GM10248 (cell line): ENCODE results near the gene EXD1.
"Not testable (repeated sequence)": the region's sequence is repeated elsewhere in the genome, so short reads cannot be mapped to it uniquely, and the experiment has no call there.

ENCODE experiments used
- CTCF ChIA-PET: fragments of 300-600 bp; sonication (Branson Sonifier 250); formaldehyde crosslinking; extraction: SDS; loops from one replicate; lab custom pipeline; 2021; ENCODE audit warnings: antibody characterized with exemption; lab: Yijun Ruan, JAX
- POLR2A ChIA-PET: fragments of 350-650 bp; sonication (Branson Sonifier 250); formaldehyde crosslinking; extraction: SDS; loops from one replicate; lab custom pipeline; 2020; ENCODE audit warnings: antibody characterized with exemption; lab: Yijun Ruan, JAX
- DNase-seq: peaks from one replicate; pipeline ENCODE4 v3.0.0; 2012; ENCODE audit errors: extremely low spot score
- CTCF ChIP-seq: IDR thresholded peaks from 2 replicates; pipeline ENCODE4 v1.5.1; 2012; ENCODE audit warnings: mild to moderate bottlenecking, low read depth; ENCODE audit errors: extremely low read depth, missing control alignments, control extremely low read depth

Gene EXD1

DNA sequence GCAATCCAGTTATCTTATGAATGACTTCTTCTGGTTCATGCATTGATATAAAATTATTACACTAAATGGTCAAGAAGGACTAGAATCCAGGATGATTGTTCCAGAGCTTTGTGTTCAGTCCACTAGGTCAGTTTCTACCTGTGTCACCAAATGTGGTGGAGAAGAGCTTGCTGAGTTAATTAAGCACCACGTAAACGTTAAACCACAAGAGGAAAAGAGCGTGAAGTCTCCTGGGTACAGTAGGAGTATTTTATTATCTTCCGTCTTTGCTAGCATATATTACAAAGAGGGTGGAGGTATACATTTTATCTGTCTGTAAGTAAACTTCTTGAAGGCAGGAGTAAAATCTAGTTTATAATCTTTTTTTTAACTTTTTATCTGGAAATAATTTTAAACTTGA, 24.0 kb upstream of the EXD1 start:
- TF ChIP-seq CTCF: no peak
- DNase-seq: no peak
- CTCF ChIA-PET: interaction anchor here (1.1 to 2.1 kb wide), 2 partner anchors 23 to 313 kb away, joined by 4 to 7 read pairs; partner anchors contain the start of gene CHP1
- POLR2A ChIA-PET: no interaction called here

DNA sequence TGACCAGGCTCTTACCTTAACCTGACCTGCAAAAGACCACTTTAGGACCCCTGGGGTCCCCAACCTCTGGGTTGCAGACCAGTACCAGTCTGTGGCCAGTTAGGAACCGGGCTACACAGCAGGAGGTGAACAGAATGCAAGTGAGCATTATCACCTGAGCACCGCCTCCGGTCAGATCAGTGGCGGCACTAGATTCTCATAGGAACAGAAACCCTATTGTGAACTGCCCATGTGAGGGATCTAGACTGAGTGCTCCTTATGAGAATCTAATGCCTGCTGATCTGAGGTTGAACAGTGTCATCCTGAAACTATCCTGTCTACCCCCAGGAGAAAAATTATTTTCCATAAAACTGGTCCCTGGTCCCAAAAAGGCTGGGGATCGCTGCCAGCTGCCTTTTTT, 20.9 kb upstream of the EXD1 start:
- POLR2A ChIA-PET: no interaction called here
- no peak for DNase-seq
- TF ChIP-seq CTCF: no peak
- CTCF ChIA-PET: interaction anchor here (1.3 kb wide), 1 partner anchor 21 kb away, joined by 3 read pairs; no protein-coding TSS in a partner anchor

DNA sequence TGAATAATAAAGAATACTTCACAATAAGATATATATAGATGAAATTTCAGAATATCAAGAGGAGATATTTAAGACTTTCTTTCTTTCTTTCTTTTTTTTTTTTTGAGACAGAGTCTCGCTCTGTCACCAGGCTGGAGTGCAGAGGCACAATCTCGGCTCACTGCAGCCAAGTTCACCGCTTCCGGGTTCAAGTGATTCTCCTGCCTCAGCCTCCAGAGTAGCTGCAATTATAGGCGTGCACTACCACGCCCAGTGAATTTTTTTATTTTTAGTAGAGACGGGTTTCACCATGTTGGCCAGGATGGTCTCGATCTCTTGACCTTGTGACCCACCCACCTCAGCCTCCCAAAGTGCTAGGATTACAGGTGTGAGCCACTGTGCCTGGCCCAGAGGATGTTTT, 20.2 kb upstream of the EXD1 start:
- CTCF ChIA-PET, POLR2A ChIA-PET, DNase-seq: not testable (repeated sequence)

DNA sequence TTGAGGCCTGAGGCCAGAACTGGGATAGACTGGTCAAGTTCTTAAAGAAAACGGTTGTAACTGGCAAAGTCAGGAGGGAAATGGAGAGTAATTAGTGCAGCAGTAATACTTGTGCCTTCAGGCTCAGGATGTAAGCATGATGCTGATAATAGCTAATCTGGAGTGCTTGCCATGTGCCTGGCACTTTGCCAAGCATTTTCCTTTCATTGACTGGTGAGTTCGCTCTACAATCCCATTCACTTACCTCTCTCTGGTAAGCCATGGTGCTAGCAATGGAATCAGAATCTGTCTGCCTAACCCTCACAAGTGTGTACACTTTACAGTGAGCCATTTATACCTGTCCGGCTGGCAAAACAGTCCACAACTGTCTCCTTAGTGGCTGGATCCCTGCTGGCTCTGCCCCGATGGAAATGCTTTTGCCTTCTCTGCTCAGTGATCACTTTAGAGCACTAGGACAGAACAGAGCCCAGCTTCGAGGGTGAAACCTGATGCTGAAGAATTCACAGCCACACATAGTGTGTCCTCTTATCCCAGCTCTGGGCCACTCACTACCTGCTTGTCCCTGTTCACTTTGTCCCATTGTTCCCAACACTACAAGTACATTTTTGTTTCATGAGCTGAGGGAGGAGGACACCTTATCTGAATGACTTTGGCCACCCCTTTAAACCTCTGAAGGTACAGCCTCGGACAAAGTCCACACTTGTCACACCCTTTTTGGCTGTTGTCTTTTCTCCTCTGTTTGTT, 10.8 kb upstream of the EXD1 start:
- POLR2A ChIA-PET: no interaction called here
- no peak for DNase-seq
- CTCF ChIA-PET: interaction anchor here (4.4 kb wide), 1 partner anchor 11 kb away, joined by 22 read pairs; the partner anchor contains the start of genes CHP1 and EXD1
- TF ChIP-seq CTCF: no peak

DNA sequence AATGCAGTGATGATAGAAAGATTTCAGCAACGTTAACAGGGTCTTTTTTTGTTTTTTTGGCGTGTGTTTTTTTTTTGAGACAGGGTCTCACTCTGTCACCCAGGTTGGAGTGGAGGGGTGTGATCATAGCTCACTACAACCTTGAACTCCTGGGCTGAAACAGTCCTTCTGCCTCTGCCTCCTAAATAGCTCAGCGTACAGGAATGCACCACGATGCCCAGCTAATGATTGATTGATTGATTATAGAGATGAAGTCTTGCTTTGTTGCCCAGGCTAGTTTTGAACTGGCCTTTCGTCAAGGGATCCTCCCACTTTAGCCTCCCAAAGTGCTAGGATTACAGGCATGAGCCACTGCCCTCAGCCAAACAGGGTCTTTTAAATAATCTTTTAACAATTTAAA, 7.5 kb upstream of the EXD1 start:
- POLR2A ChIA-PET: no interaction called here
- no peak for DNase-seq
- no peak for TF ChIP-seq CTCF
- CTCF ChIA-PET: interaction anchor here (0.9 to 1.4 kb wide), 2 partner anchors 9 to 94 kb away, joined by 3 read pairs; partner anchors contain the start of genes NUSAP1 and OIP5

GRCh38 chr15:41235929-41236328, 5.4 kb upstream of the EXD1 start:
- no peak for TF ChIP-seq CTCF
- CTCF ChIA-PET: interaction anchor here (0.8 to 1.7 kb wide), 2 partner anchors 11 to 97 kb away, joined by 3 to 4 read pairs; partner anchors contain the start of genes NUSAP1 and OIP5
- no peak for DNase-seq
- POLR2A ChIA-PET: no interaction called here

- CTCF ChIA-PET, POLR2A ChIA-PET, DNase-seq: not testable (repeated sequence)
These were observed 4.7 kb upstream of the EXD1 start for GRCh38 chr15:41235228-41235627.
